GM19328 (cell line): ENCODE measurements around the gene RPP14.

ENCODE experiments used
- ATAC-seq: cut with Tn5 transposase; IDR thresholded peaks from one replicate; pipeline ENCODE4 v1.9.1; 2021; ENCODE audit warnings: mild to moderate bottlenecking, moderate library complexity; ENCODE audit not compliant: unreplicated experiment

The RPP14 gene

DNA sequence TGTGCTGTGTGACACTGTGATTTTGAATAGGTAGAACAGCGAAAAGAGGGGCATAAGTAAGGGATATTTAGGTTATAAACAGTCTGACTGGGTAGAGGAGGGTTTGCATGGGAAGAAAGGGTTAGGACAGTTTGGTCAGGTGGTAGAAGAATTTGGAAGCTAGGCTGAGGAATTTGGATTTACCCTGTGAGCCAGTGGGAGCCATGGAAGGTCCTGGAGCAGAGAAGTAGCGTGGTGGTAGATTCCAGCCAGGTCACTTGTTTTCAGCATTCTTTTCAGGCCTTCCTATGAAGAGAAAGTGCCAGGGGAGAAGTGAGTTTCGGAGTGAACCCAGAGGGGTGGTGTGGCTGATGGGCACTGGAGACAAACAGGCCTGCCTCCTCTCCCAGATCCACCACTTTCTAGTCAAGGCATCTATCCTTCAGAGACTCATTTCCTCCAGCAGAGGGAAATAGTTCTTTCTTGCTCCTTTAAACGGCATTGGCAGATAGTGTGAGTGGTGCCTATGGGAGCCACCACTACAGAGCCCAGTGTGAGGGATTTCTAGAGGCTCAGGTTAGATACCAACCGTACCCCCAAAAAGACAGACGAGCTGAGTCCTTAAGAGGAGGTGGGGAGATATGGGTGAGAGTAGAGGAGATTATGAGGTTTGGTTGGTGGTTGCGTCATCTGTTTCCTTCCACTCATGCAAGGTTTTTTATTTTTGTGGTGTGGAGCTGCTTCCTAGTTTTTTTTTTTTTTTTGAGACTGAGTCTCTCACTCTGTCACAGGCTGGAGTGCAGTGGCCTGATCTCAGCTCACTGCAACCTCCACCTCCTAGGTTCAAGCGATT is 47.9 kb downstream of the RPP14 start:
- ATAC-seq = no peak

DNA sequence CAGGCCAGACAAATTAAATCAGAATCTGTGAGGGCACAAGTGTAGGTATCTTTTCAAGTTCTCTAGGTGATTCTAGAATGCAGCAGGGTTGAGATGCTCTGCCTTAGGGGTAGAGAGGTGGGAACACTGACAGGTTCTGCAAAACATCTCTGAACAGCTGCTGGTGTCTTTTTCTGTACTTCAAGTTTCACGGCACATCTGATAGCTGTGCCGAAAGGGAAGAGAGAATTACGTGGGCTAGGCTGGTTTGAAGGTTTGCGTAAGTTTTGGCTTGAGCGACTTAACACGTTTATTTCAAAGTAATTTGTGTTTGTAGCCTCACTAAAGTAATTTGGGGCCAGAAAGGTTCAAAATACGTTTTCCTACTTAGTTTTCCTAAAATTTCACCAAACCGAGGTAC is 49.1 kb downstream of the RPP14 start:
- ATAC-seq = peak; percentile 58

DNA sequence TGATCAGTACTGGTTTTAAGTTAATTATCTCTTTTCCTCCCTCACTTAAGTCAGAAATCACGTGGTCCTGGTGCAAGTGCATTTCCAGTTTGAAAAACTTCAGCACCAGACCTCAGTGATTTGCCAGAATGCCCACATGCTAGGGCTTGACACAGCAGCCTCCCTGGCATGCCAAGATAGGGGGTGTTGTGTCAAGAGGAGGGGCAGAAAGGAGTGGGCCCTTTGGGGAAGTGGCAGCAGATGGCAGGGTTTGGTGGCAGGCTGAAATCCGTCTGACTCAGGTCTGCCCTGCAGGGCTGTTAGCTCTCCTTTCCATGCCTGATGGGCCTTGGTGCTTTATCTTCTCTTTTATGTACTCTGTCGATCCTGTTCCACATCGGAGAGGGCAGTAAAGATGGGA is 50.0 kb downstream of the RPP14 start:
- ATAC-seq = no peak

DNA sequence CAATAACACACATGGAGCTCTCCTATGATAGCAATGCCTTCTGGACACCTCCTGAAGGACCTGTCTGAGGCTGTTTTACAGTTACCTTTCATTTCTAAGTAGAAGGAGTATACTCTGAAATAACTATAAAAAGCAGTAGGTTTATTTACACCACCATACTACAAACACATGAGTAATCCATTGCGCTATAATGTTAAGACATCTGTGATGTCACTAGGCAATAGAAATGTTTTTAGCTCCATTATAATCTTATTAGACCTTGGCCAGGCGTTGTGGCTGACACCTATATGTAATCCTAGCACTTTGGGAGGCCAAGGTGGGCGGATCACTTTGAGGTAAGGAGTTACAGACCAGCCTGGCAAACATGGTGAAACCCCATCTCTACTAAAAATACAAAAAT is 51.4 kb downstream of the RPP14 start:
- ATAC-seq = no peak

DNA sequence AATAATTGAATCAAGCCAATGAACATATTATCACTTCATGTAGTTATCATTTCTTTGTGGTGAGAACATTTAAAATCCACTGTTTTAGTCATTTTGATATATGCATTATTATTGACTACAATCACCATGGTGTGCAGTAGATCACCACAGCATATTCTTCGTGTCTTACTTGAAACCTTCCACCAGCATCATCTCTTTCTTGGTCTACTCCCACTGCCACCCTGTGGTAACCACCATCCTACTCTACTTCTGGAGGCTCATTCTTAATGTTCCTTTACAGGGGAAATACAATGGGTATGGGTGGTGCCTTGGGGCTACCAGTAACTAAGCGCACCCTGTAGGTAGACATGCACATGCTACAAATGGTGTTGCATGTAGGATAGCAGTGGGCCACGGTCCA is 52.0 kb downstream of the RPP14 start:
- ATAC-seq = no peak

DNA sequence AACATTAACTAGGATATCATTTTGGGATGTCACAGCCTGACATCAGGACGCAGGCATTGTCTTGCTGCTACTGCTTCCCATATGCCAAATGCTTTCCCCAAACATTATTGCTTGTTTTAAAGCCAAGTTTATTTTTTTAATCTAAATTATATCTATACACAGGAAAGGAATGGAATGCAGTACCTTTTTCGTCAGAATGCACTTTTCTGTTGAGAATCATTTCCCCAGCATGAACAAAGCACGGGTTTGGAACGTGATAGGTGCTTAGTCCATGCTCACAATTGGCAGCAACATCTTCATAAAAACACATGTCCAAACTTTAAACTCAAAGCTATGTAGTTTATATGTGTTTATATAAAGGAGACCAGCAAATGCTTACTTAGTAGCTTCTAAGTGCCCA is 52.8 kb downstream of the RPP14 start:
- ATAC-seq = no peak

DNA sequence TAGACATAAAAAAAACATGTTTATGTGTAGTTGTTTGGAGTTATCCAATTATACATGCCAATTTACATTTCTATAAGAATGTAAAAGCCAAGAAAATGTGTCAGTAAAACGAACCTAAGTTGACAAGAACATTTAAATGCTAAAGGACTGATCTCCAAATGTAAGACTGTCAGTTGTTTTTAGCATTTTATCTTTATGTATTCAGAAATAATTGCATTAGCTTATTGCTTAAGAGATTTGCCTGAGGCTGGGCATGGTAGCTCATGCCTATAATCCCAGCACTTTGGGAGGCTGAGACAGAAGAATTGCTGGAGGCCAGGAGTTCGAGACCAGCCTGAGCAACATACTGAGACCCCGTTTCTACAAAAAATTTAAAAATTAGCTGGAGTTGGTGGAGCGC is 53.6 kb downstream of the RPP14 start:
- ATAC-seq = no peak

DNA sequence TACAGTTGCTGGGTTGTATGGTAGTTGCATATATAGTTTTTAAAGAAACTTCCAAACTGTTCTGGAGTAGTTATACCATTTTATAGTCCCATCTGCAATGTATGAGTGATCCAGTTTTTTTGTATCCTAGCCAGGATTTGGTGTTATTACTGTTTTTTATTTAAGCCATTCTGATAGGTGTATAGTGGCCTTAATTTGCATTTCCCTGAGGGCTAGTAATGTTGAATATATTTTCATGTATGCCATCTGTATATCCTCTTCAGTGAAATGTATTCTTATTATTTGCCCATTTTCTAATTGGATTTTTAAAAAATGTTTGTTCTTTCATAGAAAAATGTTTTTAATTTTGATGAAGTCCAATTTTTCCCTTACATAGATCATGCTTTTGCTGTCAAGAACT is 55.8 kb downstream of the RPP14 start:
- no peak for ATAC-seq

DNA sequence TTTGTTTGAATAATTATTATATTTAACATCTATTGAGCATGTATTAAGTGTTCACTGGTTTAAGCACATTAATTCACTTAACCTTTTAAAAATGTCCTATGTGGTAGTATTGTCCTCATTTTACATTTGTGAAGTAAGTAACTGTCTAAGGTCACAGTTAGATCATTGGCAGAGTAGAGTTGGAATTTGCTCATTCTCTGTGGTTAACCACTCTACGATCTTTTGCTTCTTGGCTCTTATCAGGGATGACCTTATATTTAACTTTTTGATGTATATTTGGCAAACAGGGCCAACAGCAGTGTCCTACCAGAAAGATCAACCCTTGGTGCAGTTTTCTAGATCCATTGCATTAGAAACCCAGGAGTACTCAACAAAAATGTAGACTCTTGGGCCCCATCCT is 60.7 kb downstream of the RPP14 start:
- ATAC-seq = no peak

DNA sequence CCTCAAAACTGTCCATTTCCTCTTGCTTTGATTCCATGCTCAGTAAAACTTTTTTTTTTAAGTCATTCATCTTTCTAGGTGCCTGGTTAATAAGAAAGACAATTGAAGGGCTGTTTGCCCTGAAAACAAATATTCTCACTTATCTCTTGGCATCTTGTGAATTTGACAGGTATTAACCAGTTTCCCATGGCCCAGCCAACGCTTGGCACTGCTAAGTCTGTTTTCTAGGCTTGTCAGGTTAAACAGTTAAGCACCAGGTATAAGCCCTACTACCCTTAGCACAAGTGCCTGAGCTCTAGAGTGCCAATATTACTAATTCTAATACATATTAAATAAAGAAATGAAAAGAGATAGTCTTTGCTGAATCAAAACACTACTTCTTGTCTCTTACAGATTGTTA is 63.0 kb downstream of the RPP14 start:
- no peak for ATAC-seq
